ENCODE measurements around the gene NEK10. TPM values are rescaled to one million over a fixed set of nuclear protein-coding genes. Genes with fewer than 3 reads are reported as not detected.

Gene NEK10
- total RNA-seq, 1 experiment from 2014 or later: 5.7 TPM

DNA sequence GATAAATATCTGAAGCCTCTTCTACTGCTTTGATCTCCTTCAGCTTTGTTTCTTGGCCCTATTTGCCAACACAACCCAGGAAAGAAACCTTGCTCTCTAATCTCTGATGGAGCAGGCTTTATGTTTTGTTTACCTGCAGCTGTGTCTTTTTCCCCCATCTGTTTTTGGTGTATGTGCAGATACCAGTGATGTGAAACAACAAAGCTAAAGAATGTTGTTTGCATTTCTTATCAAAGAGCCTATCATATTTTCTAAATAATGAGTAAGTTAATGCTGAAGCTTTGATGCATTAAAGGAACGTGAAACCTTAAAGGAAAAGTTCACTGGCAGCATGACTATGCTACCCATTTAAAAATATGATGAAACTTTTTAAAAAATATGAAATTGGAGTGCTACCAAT lies 238.4 kb downstream of the NEK10 start:
- TF ChIP-seq, protein P1, sequence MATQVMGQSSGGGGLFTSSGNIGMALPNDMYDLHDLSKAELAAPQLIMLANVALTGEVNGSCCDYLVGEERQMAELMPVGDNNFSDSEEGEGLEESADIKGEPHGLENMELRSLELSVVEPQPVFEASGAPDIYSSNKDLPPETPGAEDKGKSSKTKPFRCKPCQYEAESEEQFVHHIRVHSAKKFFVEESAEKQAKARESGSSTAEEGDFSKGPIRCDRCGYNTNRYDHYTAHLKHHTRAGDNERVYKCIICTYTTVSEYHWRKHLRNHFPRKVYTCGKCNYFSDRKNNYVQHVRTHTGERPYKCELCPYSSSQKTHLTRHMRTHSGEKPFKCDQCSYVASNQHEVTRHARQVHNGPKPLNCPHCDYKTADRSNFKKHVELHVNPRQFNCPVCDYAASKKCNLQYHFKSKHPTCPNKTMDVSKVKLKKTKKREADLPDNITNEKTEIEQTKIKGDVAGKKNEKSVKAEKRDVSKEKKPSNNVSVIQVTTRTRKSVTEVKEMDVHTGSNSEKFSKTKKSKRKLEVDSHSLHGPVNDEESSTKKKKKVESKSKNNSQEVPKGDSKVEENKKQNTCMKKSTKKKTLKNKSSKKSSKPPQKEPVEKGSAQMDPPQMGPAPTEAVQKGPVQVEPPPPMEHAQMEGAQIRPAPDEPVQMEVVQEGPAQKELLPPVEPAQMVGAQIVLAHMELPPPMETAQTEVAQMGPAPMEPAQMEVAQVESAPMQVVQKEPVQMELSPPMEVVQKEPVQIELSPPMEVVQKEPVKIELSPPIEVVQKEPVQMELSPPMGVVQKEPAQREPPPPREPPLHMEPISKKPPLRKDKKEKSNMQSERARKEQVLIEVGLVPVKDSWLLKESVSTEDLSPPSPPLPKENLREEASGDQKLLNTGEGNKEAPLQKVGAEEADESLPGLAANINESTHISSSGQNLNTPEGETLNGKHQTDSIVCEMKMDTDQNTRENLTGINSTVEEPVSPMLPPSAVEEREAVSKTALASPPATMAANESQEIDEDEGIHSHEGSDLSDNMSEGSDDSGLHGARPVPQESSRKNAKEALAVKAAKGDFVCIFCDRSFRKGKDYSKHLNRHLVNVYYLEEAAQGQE (IDR thresholded peaks at IDR 0.05; ENCODE audit: insufficient read depth in 1 of 2, low read depth in 2 of 2, low read length in 1 of 2): no peak
- TF ChIP-seq, protein P2, sequence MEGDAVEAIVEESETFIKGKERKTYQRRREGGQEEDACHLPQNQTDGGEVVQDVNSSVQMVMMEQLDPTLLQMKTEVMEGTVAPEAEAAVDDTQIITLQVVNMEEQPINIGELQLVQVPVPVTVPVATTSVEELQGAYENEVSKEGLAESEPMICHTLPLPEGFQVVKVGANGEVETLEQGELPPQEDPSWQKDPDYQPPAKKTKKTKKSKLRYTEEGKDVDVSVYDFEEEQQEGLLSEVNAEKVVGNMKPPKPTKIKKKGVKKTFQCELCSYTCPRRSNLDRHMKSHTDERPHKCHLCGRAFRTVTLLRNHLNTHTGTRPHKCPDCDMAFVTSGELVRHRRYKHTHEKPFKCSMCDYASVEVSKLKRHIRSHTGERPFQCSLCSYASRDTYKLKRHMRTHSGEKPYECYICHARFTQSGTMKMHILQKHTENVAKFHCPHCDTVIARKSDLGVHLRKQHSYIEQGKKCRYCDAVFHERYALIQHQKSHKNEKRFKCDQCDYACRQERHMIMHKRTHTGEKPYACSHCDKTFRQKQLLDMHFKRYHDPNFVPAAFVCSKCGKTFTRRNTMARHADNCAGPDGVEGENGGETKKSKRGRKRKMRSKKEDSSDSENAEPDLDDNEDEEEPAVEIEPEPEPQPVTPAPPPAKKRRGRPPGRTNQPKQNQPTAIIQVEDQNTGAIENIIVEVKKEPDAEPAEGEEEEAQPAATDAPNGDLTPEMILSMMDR (IDR thresholded peaks at IDR 0.05): no peak
- TF ChIP-seq SIN3A (IDR thresholded peaks at IDR 0.05; ENCODE audit: borderline replicate concordance, insufficient read depth, low read depth, low read length): no peak
- no peak for TF ChIP-seq TCF7L2 (IDR thresholded peaks at IDR 0.05; ENCODE audit: low read depth, low read length)
- no peak for TF ChIP-seq POLR2AphosphoS5 (IDR thresholded peaks at IDR 0.05; ENCODE audit: low read depth, low read length)
- ATAC-seq (no peak), DNase-seq (ENCODE audit: low read depth, low spot score) (no peak)
- H3K9me3 ChIP-seq (ENCODE audit: control insufficient read depth, insufficient read depth, low read depth, low read length): no peaks in the 10 kb centered on the region
- no peaks in the 10 kb centered on the region for H3K36me3 ChIP-seq (ENCODE audit: control insufficient read depth, insufficient read depth, low read length)
- BruUV-seq (replicated peaks): no TSS peak
- H3K27ac ChIP-seq (ENCODE audit: low read length): no peak overlapping the region
- ChIA-PET CTCF (no interaction called here), POLR2A (no interaction called here)
- H3K4me1 ChIP-seq (ENCODE audit: control insufficient read depth, insufficient read depth, low read length): no peaks in the 10 kb centered on the region
- no peak overlapping the region for H3K4me3 ChIP-seq (ENCODE audit: low read depth in 2 of 2, low read length in 2 of 2)
- intact Hi-C loops (cut with micrococcal nuclease; ENCODE audit: unreplicated experiment) (no loop called here), in situ Hi-C loops (cut with HindIII; ENCODE audit: low pct_unique_long_range_greater_than_20kb, low sequenced_read_pairs) (no loop called here)
- no peaks in the 10 kb centered on the region for H3K27me3 ChIP-seq (ENCODE audit: control insufficient read depth, insufficient read depth, low read length)

DNA sequence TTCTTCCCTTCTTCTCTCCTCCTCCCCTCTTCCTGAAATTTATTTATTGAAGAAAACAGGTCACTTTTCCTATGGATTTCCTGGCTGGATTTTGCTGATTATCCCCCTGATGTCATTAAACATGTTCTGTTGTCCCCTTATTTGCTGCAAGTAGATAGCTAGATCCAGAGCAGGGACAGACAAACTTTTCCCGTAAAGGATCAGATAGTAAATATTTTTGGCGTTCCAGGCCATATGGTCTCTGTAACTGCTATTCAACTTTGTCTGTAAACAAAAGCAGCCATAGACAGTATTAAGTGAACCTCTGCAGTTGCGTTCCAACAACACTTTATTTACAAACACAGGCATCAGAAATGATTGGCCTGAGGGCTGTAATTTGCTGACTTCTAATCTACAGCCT lies 241.3 kb downstream of the NEK10 start:
- BruUV-seq (replicated peaks): no TSS peak
- intact Hi-C loops (cut with micrococcal nuclease; ENCODE audit: unreplicated experiment) (no loop called here), in situ Hi-C loops (cut with HindIII; ENCODE audit: low pct_unique_long_range_greater_than_20kb, low sequenced_read_pairs) (no loop called here)

More for the DNA sequence above, 241.3 kb downstream of the NEK10 start:
- ChIA-PET CTCF (no interaction called here), POLR2A (no interaction called here)
- no peaks in the 10 kb centered on the region for H3K36me3 ChIP-seq (ENCODE audit: control insufficient read depth, insufficient read depth, low read length)
- ATAC-seq (no peak), DNase-seq (ENCODE audit: low read depth, low spot score) (no peak)
- H3K27me3 ChIP-seq (ENCODE audit: control insufficient read depth, insufficient read depth, low read length): no peaks in the 10 kb centered on the region
- TF ChIP-seq, protein P1 (IDR thresholded peaks at IDR 0.05; ENCODE audit: insufficient read depth in 1 of 2, low read depth in 2 of 2, low read length in 1 of 2): no peak
- TF ChIP-seq TCF7L2 (IDR thresholded peaks at IDR 0.05; ENCODE audit: low read depth, low read length) (no peak), POLR2AphosphoS5 (IDR thresholded peaks at IDR 0.05; ENCODE audit: low read depth, low read length) (no peak), SIN3A (IDR thresholded peaks at IDR 0.05; ENCODE audit: borderline replicate concordance, insufficient read depth, low read depth, low read length) (no peak)
- TF ChIP-seq, protein P2 (IDR thresholded peaks at IDR 0.05): no peak
- no peaks in the 10 kb centered on the region for H3K4me1 ChIP-seq (ENCODE audit: control insufficient read depth, insufficient read depth, low read length)
- no peak overlapping the region for H3K27ac ChIP-seq (ENCODE audit: low read length)
- no peaks in the 10 kb centered on the region for H3K9me3 ChIP-seq (ENCODE audit: control insufficient read depth, insufficient read depth, low read depth, low read length)
- no peak overlapping the region for H3K4me3 ChIP-seq (ENCODE audit: low read depth in 2 of 2, low read length in 2 of 2)

All from Panc1 (cell line).